GM12878 (cell line): ENCODE data around the gene SLC4A5. TPM values are rescaled to one million over a fixed set of nuclear protein-coding genes. Genes with fewer than 3 reads are reported as not detected.
A peak's percentile ranks its signal among the peaks of the same experiment; 100 is the strongest.

Experiments used
- ATAC-seq: fragments of 200-7000 bp; cut with Tn5 transposase; 3 replicates; pipeline ENCODE4 v1.9.1; 2020; ENCODE audit warnings: mild to moderate bottlenecking, moderate library complexity
- BruUV-seq: library from RNA; stranded (reverse); fragments of 400-500 nt; replicated peaks from 2 replicates; lab custom pipeline; 2021; lab: Mats Ljungman, UMichigan
- CTCF ChIA-PET: fragments of 300-600 bp; sonication (Branson Sonifier 250); formaldehyde crosslinking; extraction: SDS; loops from one replicate; lab custom pipeline; 2021; ENCODE audit warnings: inconsistent platforms; lab: Yijun Ruan, JAX
- POLR2A ChIA-PET: fragments of 350-600 bp; formaldehyde crosslinking; extraction: SDS; loops from one replicate; lab custom pipeline; 2021; ENCODE audit warnings: inconsistent platforms; lab: Charles Lee
- RAD21 ChIA-PET: fragments of 300-600 bp; sonication (Branson Sonifier 250); formaldehyde crosslinking; loops from one replicate; lab custom pipeline; 2023; ENCODE audit warnings: antibody characterized with exemption; ENCODE audit not compliant: unreplicated experiment; lab: Charles Lee
- SMC1A ChIA-PET: fragments of 300-600 bp; sonication (Branson Sonifier 250); formaldehyde crosslinking; loops from one replicate; lab custom pipeline; 2023; ENCODE audit not compliant: unreplicated experiment, uncharacterized antibody; lab: Charles Lee
- DNase-seq: peaks from one replicate; pipeline ENCODE4 v3.0.0-alpha.2; 2011; ENCODE audit warnings: low read depth, low spot score
- FAIRE-seq: peaks from 3 replicates; lab custom pipeline; 2011; peaks lifted over from hg19 to GRCh38; lab: Jason Lieb, UNC
- H2AFZ ChIP-seq: 2 replicates; pipeline ENCODE4 v1.6.0; 2011; ENCODE audit warnings: low read depth, low read length, control low read depth; ENCODE audit not compliant: control insufficient read depth
- H3K27ac ChIP-seq: 2 replicates; pipeline ENCODE4 v1.5.1; 2011; ENCODE audit warnings: control low read depth; ENCODE audit not compliant: control insufficient read depth, insufficient read depth
- H3K27me3 ChIP-seq, 2 experiments: replicated peaks in 1 of 2; 2 replicates each; pipeline versions ENCODE4 v1.6.0 to v1.6.1; 2011; ENCODE audit warnings: low read length in 1 of 2; ENCODE audit not compliant: control insufficient read depth in 2 of 2, insufficient read depth in 2 of 2
- H3K36me3 ChIP-seq, 2 experiments: 2 replicates each; pipeline ENCODE4 v1.5.1; 2011; ENCODE audit warnings: low read length in 1 of 2; ENCODE audit not compliant: control insufficient read depth in 2 of 2, insufficient read depth in 2 of 2
- H3K4me1 ChIP-seq: 2 replicates; pipeline ENCODE4 v1.6.1; 2011; ENCODE audit warnings: mild to moderate bottlenecking, low read length, moderate library complexity, mixed read lengths; ENCODE audit not compliant: control insufficient read depth, insufficient read depth
- H3K4me2 ChIP-seq: 2 replicates; pipeline ENCODE4 v1.6.0; 2011; ENCODE audit warnings: control low read depth; ENCODE audit not compliant: control insufficient read depth, insufficient read depth
- H3K4me3 ChIP-seq: fragments of 200-600 bp; sonication (generic); 2 replicates; pipeline ENCODE4 v1.5.1; 2016
- H3K79me2 ChIP-seq: 2 replicates; pipeline ENCODE4 v1.6.0; 2011; ENCODE audit warnings: low read length; ENCODE audit not compliant: control insufficient read depth, insufficient read depth
- H3K9ac ChIP-seq: 2 replicates; pipeline ENCODE4 v1.8.0; 2011; ENCODE audit warnings: low read length, control low read depth, mixed read lengths; ENCODE audit not compliant: control insufficient read depth, insufficient read depth
- H3K9me3 ChIP-seq: replicated peaks from 3 replicates; pipeline ENCODE4 v1.5.1; 2011; ENCODE audit warnings: mild to moderate bottlenecking, low read length; ENCODE audit not compliant: control insufficient read depth, insufficient read depth
- H4K20me1 ChIP-seq: 2 replicates; pipeline ENCODE4 v1.6.0; 2011; ENCODE audit not compliant: control insufficient read depth, insufficient read depth
- BHLHE40 ChIP-seq, 2 experiments: fragments of 450-650 bp in 1 of 2; IDR thresholded peaks; 2 replicates each; pipeline ENCODE4 v1.6.1; 2011 to 2017; ENCODE audit warnings: low read depth in 2 of 2, borderline replicate concordance in 1 of 2, improper control_type of control experiment in 1 of 2, low read length in 1 of 2, mild to moderate bottlenecking in 1 of 2
- BMI1 ChIP-seq: fragments of 450-650 bp; IDR thresholded peaks from 2 replicates; pipeline ENCODE4 v1.6.1; 2016; ENCODE audit warnings: mild to moderate bottlenecking, moderate library complexity, borderline replicate concordance
- CREM ChIP-seq: IDR thresholded peaks from 2 replicates; pipeline ENCODE4 v1.6.1; 2014; ENCODE audit warnings: antibody characterized with exemption, low read depth
- DPF2 ChIP-seq: fragments of 450-650 bp; IDR thresholded peaks from 2 replicates; pipeline ENCODE4 v1.6.1; 2017; ENCODE audit warnings: mild to moderate bottlenecking
- EP300 ChIP-seq, 2 experiments: fragments of 150-350 bp in 1 of 2; IDR thresholded peaks; 2 replicates each; pipeline ENCODE4 v1.6.1; 2011 to 2012; ENCODE audit warnings: low read depth in 2 of 2, low read length in 2 of 2, borderline replicate concordance in 1 of 2, improper control_type of control experiment in 1 of 2, inconsistent platforms in 1 of 2; ENCODE audit not compliant: control insufficient read depth in 1 of 2
- FOS ChIP-seq: IDR thresholded peaks from 3 replicates; pipeline ENCODE4 v1.6.1; 2011; ENCODE audit warnings: borderline replicate concordance; ENCODE audit not compliant: insufficient read length; ENCODE audit errors: extremely low read depth
- FOXM1 ChIP-seq: IDR thresholded peaks from 2 replicates; pipeline ENCODE4 v1.6.1; 2012; ENCODE audit warnings: low read depth, mild to moderate bottlenecking, inconsistent platforms, low read length, moderate library complexity
- HCFC1 ChIP-seq: fragments of 150-350 bp; IDR thresholded peaks from 2 replicates; pipeline ENCODE4 v1.6.1; 2014; ENCODE audit warnings: low read length
- MTA2 ChIP-seq: fragments of 450-650 bp; IDR thresholded peaks from 2 replicates; pipeline ENCODE4 v1.6.1; 2016; ENCODE audit warnings: low read depth, mild to moderate bottlenecking, moderate library complexity
- NFIC ChIP-seq: IDR thresholded peaks from 2 replicates; pipeline ENCODE4 v1.6.1; 2012; ENCODE audit warnings: low read depth, mild to moderate bottlenecking, inconsistent platforms, low read length, moderate library complexity
- NR2F1 ChIP-seq: fragments of 450-650 bp; conservative IDR thresholded peaks from 2 replicates; pipeline ENCODE4 v1.6.1; 2017; ENCODE audit warnings: mild to moderate bottlenecking
- POLR2A ChIP-seq: IDR thresholded peaks from 2 replicates; pipeline ENCODE4 v1.6.1; 2011; ENCODE audit warnings: low read depth, mild to moderate bottlenecking, low read length
- RELA ChIP-seq: fragments of 450-650 bp; IDR thresholded peaks from 2 replicates; pipeline ENCODE4 v1.8.0; 2014; ENCODE audit warnings: borderline replicate concordance; ENCODE audit not compliant: partially characterized antibody
- SUPT20H ChIP-seq: IDR thresholded peaks from 2 replicates; pipeline ENCODE4 v1.6.1; 2011; ENCODE audit warnings: low read depth, mild to moderate bottlenecking, low read length, moderate library complexity, borderline replicate concordance; ENCODE audit not compliant: control insufficient read depth
- SUZ12 ChIP-seq: fragments of 200-600 bp; sonication (generic); IDR thresholded peaks from one replicate; pipeline ENCODE4 v1.6.1; 2018; ENCODE audit warnings: antibody characterized with exemption, mild to moderate bottlenecking; ENCODE audit not compliant: unreplicated experiment
- WGBS: methylation state at CpG from one replicate; pipeline ENCODE4 v1.1.6; 2016; ENCODE audit warnings: low lambda C conversion rate; ENCODE audit not compliant: insufficient replicate concordance, insufficient coverage; ENCODE audit errors: missing lambda C conversion rate; 5-methylcytosine and 5-hydroxymethylcytosine counted together
- in situ Hi-C: fragments of 300-500 bp; cut with MboI; formaldehyde crosslinking; loops from 9 replicates; pipeline ENCODE4 v1.14.3; 2018; ENCODE audit warnings: mixed read lengths
- intact Hi-C: fragments of 100-400 bp; cut with micrococcal nuclease; formaldehyde crosslinking; loops from one replicate; pipeline ENCODE4 v1.14.2; 2022; ENCODE audit not compliant: unreplicated experiment
- polyA plus RNA-seq, 11 experiments: library from polyadenylated mRNA; depleted of rRNA in 4 of 11; unstranded in 6 of 11; stranded (reverse) in 5 of 11; fragments of >200 nt; fragmentation: Nextera tagmentation in 4 of 11; fragmentation: Illumina TruSeq in 1 of 11; extraction: Ambion mirVana in 4 of 11; extraction: Trizol in 1 of 11; gene quantifications; 1 replicate in 1 of 11; 2 replicates in 10 of 11; pipeline versions ENCODE4 v1.2.1 to v1.2.3, GENCODE V29; 2011 to 2016; ENCODE audit warnings: inconsistent platforms in 2 of 11, missing spikeins in 2 of 11, low read depth in 1 of 11
- total RNA-seq, 4 experiments: library from RNA; depleted of rRNA in 3 of 4; stranded (reverse); fragments of >200 nt in 3 of 4; fragmentation: Illumina TruSeq in 1 of 4; extraction: Trizol in 1 of 4; gene quantifications; 2 replicates each; pipeline versions ENCODE4 v1.2.1 to v1.2.3, GENCODE V29; 2013 to 2021
- TF ChIP-seq, protein P1 (sequence below): fragments of 450-650 bp; IDR thresholded peaks from 2 replicates; pipeline ENCODE4 v1.6.1; 2017; ENCODE audit warnings: mild to moderate bottlenecking, low read depth, inconsistent platforms; ENCODE audit not compliant: poor library complexity, severe bottlenecking
- TF ChIP-seq, protein P2 (sequence below): fragments of 450-650 bp; IDR thresholded peaks from 2 replicates; pipeline ENCODE4 v1.6.1; 2017; ENCODE audit warnings: mild to moderate bottlenecking
- TF ChIP-seq, protein P3 (sequence below): IDR thresholded peaks from 2 replicates; pipeline ENCODE4 v1.6.1; 2012; ENCODE audit warnings: low read depth, low read length, improper control_type of control experiment

Gene SLC4A5
- total and polyA plus RNA-seq, 10 of the 15 experiments (the other 5 are each of a cell fraction or from before 2014, with no cell fraction given) = 0.15 to 4.7 (median 1.6) TPM

DNA sequence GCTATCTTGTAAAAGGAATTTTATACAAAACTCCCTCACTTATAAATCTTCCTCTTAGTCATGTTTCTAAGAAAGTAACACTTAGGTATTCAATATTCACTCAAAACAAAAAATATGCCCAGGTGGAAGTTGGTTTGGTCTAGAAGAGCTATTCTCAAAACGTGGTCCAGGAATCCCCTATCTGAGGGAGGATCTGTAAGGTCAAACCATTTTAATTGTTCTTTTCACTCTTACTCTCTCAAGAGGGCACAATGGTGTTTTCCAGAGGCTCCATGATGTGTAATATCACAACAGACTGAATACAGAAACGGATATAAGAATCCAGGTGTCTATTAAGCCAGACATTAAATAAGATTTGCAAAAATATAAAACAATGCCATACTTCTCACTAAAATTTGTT is 174.5 kb downstream of the SLC4A5 start:
- Histone ChIP-seq H3K4me3 (no peak overlapping the region), H3K27me3 (no peaks in the 10 kb centered on the region), H3K36me3 (peaks cover 8 to 42% of the 10 kb centered on the region in 2 experiments), H3K4me2 (no peak overlapping the region), H3K9me3 (peaks cover 3% of the 10 kb centered on the region; the same call in 2 of the 3 replicates), H3K27ac (no peak overlapping the region), H3K9ac (no peak overlapping the region), H3K79me2 (peaks cover 41% of the 10 kb centered on the region), H4K20me1 (no peaks in the 10 kb centered on the region), H3K4me1 (peaks cover 5% of the 10 kb centered on the region), H2AFZ (no peak overlapping the region)
- ATAC-seq = peak; percentile 85
- ChIA-PET POLR2A (interaction anchor here (0.9 to 4.3 kb wide), 4 partner anchors 11 to 138 kb away, joined by 3 to 64 read pairs (median 3); partner anchors contain the start of genes BOLA3 and MOB1A), SMC1A (interaction anchor here (1.0 to 3.7 kb wide), 11 partner anchors 10 to 81 kb away, joined by 3 to 24 read pairs (median 8); partner anchors contain the start of genes MOB1A and MTHFD2), RAD21 (interaction anchor here (0.8 to 3.2 kb wide), 7 partner anchors 10 to 37 kb away, joined by 3 to 15 read pairs (median 4); partner anchors contain the start of gene MOB1A), CTCF (interaction anchor here (0.6 to 5.6 kb wide), 8 partner anchors 9 to 347 kb away, joined by 3 to 31 read pairs (median 4); partner anchors contain the start of gene MOB1A)
- intact Hi-C loops = loop anchor here (5.0 kb wide), 1 partner anchor 34 kb away; no protein-coding TSS in a partner anchor
- no peak for DNase-seq
- no peak for FAIRE-seq
- BruUV-seq = TSS peak; percentile 1
- 7% methylated on average over 2 of the region's 2 CpGs for WGBS
- in situ Hi-C loops = no loop called here
- TF ChIP-seq, protein P1, sequence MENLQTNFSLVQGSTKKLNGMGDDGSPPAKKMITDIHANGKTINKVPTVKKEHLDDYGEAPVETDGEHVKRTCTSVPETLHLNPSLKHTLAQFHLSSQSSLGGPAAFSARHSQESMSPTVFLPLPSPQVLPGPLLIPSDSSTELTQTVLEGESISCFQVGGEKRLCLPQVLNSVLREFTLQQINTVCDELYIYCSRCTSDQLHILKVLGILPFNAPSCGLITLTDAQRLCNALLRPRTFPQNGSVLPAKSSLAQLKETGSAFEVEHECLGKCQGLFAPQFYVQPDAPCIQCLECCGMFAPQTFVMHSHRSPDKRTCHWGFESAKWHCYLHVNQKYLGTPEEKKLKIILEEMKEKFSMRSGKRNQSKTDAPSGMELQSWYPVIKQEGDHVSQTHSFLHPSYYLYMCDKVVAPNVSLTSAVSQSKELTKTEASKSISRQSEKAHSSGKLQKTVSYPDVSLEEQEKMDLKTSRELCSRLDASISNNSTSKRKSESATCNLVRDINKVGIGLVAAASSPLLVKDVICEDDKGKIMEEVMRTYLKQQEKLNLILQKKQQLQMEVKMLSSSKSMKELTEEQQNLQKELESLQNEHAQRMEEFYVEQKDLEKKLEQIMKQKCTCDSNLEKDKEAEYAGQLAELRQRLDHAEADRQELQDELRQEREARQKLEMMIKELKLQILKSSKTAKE = peak; percentile 32
- TF ChIP-seq HCFC1 = no peak
- TF ChIP-seq MTA2 = peak; percentile 78
- peak; percentile 26; the same call in 1 of the 2 replicates for TF ChIP-seq BMI1
- no peak for TF ChIP-seq POLR2A
- no peak for TF ChIP-seq FOS
- TF ChIP-seq, protein P2, sequence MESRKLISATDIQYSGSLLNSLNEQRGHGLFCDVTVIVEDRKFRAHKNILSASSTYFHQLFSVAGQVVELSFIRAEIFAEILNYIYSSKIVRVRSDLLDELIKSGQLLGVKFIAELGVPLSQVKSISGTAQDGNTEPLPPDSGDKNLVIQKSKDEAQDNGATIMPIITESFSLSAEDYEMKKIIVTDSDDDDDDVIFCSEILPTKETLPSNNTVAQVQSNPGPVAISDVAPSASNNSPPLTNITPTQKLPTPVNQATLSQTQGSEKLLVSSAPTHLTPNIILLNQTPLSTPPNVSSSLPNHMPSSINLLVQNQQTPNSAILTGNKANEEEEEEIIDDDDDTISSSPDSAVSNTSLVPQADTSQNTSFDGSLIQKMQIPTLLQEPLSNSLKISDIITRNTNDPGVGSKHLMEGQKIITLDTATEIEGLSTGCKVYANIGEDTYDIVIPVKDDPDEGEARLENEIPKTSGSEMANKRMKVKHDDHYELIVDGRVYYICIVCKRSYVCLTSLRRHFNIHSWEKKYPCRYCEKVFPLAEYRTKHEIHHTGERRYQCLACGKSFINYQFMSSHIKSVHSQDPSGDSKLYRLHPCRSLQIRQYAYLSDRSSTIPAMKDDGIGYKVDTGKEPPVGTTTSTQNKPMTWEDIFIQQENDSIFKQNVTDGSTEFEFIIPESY = no peak
- peak; percentile 68; the same call in 1 of the 2 replicates for TF ChIP-seq FOXM1
- TF ChIP-seq NR2F1 = peak; percentile 93
- TF ChIP-seq, protein P3, sequence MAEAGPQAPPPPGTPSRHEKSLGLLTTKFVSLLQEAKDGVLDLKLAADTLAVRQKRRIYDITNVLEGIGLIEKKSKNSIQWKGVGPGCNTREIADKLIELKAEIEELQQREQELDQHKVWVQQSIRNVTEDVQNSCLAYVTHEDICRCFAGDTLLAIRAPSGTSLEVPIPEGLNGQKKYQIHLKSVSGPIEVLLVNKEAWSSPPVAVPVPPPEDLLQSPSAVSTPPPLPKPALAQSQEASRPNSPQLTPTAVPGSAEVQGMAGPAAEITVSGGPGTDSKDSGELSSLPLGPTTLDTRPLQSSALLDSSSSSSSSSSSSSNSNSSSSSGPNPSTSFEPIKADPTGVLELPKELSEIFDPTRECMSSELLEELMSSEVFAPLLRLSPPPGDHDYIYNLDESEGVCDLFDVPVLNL = no peak
- TF ChIP-seq EP300 (IDR thresholded peaks at IDR 0.05; ENCODE audit: borderline replicate concordance in 1 of 2, control insufficient read depth in 1 of 2, low read depth in 2 of 2, low read length in 2 of 2) = peak in 1 of 2 experiments; percentile 41; a peak in 1 of 4 replicates
- TF ChIP-seq DPF2 = peak; percentile 72; the same call in 1 of the 2 replicates
- TF ChIP-seq CREM = peak; percentile 11; the same call in 1 of the 2 replicates
- no peak for TF ChIP-seq SUZ12
- peak; percentile 31 for TF ChIP-seq RELA
- peak; percentile 82; the same call in 1 of the 2 replicates for TF ChIP-seq NFIC
- 0 out of 4 replicates have a peak, but pooled peaks of 1 of the 2 experiments have one; percentile 22 for TF ChIP-seq BHLHE40 (IDR thresholded peaks at IDR 0.05; ENCODE audit: borderline replicate concordance in 1 of 2, low read depth in 2 of 2, low read length in 1 of 2)
- no peak for TF ChIP-seq SUPT20H
